A673 (cell line): ENCODE measurements around the gene SOCS3. TPM values are rescaled to one million over a fixed set of nuclear protein-coding genes. Genes with fewer than 3 reads are reported as not detected.
A peak's percentile ranks its signal among the peaks of the same experiment; 100 is the strongest.

Source experiments
- BruUV-seq: library from RNA; stranded (reverse); fragments of 400-500 nt; replicated peaks from 2 replicates; lab custom pipeline; 2021; lab: Mats Ljungman, UMichigan
- CTCF ChIA-PET: fragments of 300-600 bp; sonication (Branson Sonifier 250); formaldehyde crosslinking; loops from one replicate; lab custom pipeline; 2022; ENCODE audit warnings: antibody characterized with exemption; lab: Charles Lee
- POLR2A ChIA-PET: fragments of 300-600 bp; sonication (Branson Sonifier 250); formaldehyde crosslinking; loops from one replicate; lab custom pipeline; 2022; ENCODE audit warnings: antibody characterized with exemption; ENCODE audit not compliant: low non-redundant PET; lab: Charles Lee
- DNase-seq: peaks from one replicate; pipeline ENCODE4 v3.0.0-alpha.2; 2015; ENCODE audit warnings: low spot score
- H3K27ac ChIP-seq: fragments of 200-600 bp; sonication (generic); 2 replicates; pipeline ENCODE4 v1.5.1; 2016; ENCODE audit warnings: mixed run types, low read depth, mild to moderate bottlenecking, mixed read lengths, antibody characterized with exemption, low read length; ENCODE audit not compliant: poor library complexity, severe bottlenecking
- H3K27me3 ChIP-seq: fragments of 200-600 bp; sonication (generic); replicated peaks from 2 replicates; pipeline ENCODE4 v1.6.1; 2017; ENCODE audit warnings: mixed run types, low read depth, mild to moderate bottlenecking, mixed read lengths, antibody characterized with exemption, low read length; ENCODE audit not compliant: insufficient read depth, poor library complexity
- H3K36me3 ChIP-seq: fragments of 200-600 bp; sonication (generic); 2 replicates; pipeline ENCODE4 v1.6.1; 2016; ENCODE audit warnings: mixed run types, mild to moderate bottlenecking, mixed read lengths, antibody characterized with exemption, low read length; ENCODE audit not compliant: insufficient read depth, poor library complexity, severe bottlenecking
- H3K4me1 ChIP-seq: fragments of 200-600 bp; sonication (generic); 2 replicates; pipeline ENCODE4 v1.6.1; 2017; ENCODE audit warnings: mixed run types, mild to moderate bottlenecking, mixed read lengths, antibody characterized with exemption, low read length; ENCODE audit not compliant: insufficient read depth, poor library complexity, severe bottlenecking
- H3K4me3 ChIP-seq: fragments of 200-600 bp; sonication (generic); 2 replicates; pipeline ENCODE4 v1.5.1; 2016; ENCODE audit warnings: low read depth, mixed run types, mild to moderate bottlenecking, mixed read lengths, low read length; ENCODE audit not compliant: poor library complexity, severe bottlenecking
- H3K9me3 ChIP-seq: fragments of 200-600 bp; sonication (generic); 2 replicates; pipeline ENCODE4 v1.6.1; 2016; ENCODE audit warnings: mixed run types, low read depth, mild to moderate bottlenecking, mixed read lengths, antibody characterized with exemption, low read length; ENCODE audit not compliant: poor library complexity, severe bottlenecking
- EZH2 ChIP-seq: fragments of 200-600 bp; sonication (generic); IDR thresholded peaks from 2 replicates; pipeline ENCODE4 v1.6.1; 2017; ENCODE audit warnings: borderline replicate concordance, low read depth, mild to moderate bottlenecking, mixed read lengths, antibody characterized with exemption, low read length; ENCODE audit not compliant: poor library complexity, severe bottlenecking
- intact Hi-C: fragments of 100-400 bp; cut with micrococcal nuclease; formaldehyde crosslinking; loops from one replicate; pipeline ENCODE4 v1.10.0; 2022; ENCODE audit not compliant: unreplicated experiment
- total RNA-seq: library from RNA; stranded (reverse); gene quantifications from 2 replicates; pipeline ENCODE4 v1.2.3, GENCODE V29; 2021
- TF ChIP-seq, protein P1 (sequence below): fragments of 300-800, 200-600 bp; sonication (generic); conservative IDR thresholded peaks from 2 replicates; pipeline ENCODE4 v1.5.1; 2017; ENCODE audit warnings: low read depth, mild to moderate bottlenecking, antibody characterized with exemption, low read length, moderate library complexity, mixed read lengths

SOCS3 gene
- total RNA-seq, 1 experiment from 2014 or later: 9.5 TPM

DNA sequence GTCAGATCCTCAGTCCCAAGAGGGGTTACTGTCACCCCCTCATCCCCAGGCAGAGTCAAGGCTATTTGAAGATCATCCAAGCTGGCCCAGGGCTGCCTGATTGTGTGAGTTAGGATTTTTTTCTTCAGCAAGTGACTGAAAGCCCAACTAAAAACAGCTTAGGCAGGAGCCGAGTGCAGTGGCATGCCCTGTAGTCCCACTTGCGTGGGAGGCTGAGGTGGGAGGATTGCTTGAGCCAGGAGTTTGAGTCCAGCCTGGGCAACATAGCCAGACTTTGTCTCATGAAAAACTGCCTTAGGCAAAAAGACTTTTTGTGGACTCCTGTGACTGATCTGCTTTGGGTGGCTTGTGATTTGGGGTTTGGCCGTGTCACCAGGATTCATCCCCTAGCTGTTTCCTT, 38.5 kb upstream of the SOCS3 start:
- no TSS peak for BruUV-seq
- peak overlapping the region; percentile 20 for H3K27ac ChIP-seq
- intact Hi-C loops: no loop called here
- ChIA-PET POLR2A (no interaction called here), CTCF (no interaction called here)
- no peaks in the 10 kb centered on the region for H3K9me3 ChIP-seq
- peaks cover 47% of the 10 kb centered on the region for H3K36me3 ChIP-seq
- H3K4me3 ChIP-seq: no peak overlapping the region
- no peaks in the 10 kb centered on the region for H3K27me3 ChIP-seq
- no peak for DNase-seq
- no peaks in the 10 kb centered on the region for H3K4me1 ChIP-seq
- no peak for TF ChIP-seq EZH2
- TF ChIP-seq, protein P1, sequence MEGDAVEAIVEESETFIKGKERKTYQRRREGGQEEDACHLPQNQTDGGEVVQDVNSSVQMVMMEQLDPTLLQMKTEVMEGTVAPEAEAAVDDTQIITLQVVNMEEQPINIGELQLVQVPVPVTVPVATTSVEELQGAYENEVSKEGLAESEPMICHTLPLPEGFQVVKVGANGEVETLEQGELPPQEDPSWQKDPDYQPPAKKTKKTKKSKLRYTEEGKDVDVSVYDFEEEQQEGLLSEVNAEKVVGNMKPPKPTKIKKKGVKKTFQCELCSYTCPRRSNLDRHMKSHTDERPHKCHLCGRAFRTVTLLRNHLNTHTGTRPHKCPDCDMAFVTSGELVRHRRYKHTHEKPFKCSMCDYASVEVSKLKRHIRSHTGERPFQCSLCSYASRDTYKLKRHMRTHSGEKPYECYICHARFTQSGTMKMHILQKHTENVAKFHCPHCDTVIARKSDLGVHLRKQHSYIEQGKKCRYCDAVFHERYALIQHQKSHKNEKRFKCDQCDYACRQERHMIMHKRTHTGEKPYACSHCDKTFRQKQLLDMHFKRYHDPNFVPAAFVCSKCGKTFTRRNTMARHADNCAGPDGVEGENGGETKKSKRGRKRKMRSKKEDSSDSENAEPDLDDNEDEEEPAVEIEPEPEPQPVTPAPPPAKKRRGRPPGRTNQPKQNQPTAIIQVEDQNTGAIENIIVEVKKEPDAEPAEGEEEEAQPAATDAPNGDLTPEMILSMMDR: no peak

DNA sequence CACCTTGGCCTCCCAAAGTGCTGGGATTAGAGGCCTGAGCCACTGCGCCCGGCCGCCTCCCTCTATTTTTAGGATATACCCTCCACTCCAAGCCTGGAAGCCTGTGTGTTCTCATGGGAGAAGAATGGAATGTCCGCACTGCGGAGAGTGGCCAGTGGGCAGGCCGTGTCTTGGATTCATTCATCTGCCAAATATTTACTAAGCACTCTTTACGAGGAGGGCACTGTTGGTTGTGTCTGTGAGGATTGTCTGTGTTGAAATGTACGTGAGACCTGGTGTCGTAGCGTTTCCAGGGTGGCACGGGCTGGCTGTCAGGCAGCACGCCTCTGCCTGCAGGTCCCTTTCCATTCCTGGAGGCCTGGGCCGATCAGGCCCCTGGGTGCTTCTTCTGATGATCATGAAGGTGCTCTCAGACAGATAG, 37.8 kb upstream of the SOCS3 start:
- BruUV-seq: no TSS peak
- no peaks in the 10 kb centered on the region for H3K27me3 ChIP-seq
- intact Hi-C loops: no loop called here
- ChIA-PET POLR2A (no interaction called here), CTCF (no interaction called here)
- H3K27ac ChIP-seq: no peak overlapping the region
- no peaks in the 10 kb centered on the region for H3K4me1 ChIP-seq
- DNase-seq: no peak
- peaks cover 42% of the 10 kb centered on the region for H3K36me3 ChIP-seq
- TF ChIP-seq, protein P1: no peak
- no peak for TF ChIP-seq EZH2
- H3K9me3 ChIP-seq: no peaks in the 10 kb centered on the region
- no peak overlapping the region for H3K4me3 ChIP-seq

DNA sequence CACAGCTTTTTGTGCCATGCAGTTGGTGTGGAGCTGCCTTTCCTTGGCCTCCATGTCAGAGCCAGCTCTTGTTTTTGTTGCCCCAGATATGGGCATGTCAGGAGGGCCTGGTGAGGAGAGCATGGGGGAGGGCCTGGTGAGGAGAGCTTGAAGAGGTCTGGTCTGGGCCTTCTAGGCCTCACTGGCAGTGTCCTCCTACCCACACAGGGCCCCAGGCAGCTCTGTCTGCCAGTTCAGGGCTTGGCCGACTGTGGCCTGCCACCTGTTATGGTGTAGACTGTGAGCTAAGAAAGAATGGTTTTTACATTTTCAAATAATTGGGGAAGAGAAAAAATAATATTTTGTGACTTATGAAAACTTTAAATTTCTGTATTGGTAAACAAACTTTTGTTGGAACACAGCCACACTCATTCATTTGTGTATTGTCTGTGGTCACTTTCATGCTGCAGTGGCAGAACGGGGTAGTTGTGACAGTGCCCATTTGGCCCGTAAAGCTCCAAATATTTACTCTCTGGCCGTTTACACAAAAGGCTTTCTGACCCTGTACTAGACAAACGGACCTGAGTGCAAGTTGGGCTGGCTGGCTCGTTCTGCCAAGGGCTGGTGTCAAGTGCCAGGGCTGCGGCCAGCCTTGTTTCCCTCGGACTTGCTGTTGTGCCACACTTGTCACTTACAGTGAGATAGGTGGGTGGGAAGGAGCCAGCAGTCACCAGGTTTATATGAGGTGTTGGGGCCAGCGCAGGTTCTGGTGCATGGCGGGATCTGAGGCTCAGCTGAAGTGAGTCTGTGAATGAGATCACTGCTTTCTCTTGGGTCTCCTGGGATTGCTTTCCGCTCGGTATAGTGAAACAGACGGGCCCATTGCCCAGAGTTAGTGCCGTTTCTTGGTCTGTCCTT, 36.8 kb upstream of the SOCS3 start:
- H3K9me3 ChIP-seq: no peaks in the 10 kb centered on the region
- no peaks in the 10 kb centered on the region for H3K4me1 ChIP-seq
- no peaks in the 10 kb centered on the region for H3K27me3 ChIP-seq
- TF ChIP-seq, protein P1: no peak
- no peak for TF ChIP-seq EZH2
- H3K4me3 ChIP-seq: no peak overlapping the region
- no peak for DNase-seq
- H3K36me3 ChIP-seq: peaks cover 41% of the 10 kb centered on the region
- H3K27ac ChIP-seq: no peak overlapping the region
- ChIA-PET POLR2A (no interaction called here), CTCF (no interaction called here)
- no TSS peak for BruUV-seq
- intact Hi-C loops: no loop called here
